ENCODE data around the gene FARSA. TPM values are rescaled to one million over a fixed set of nuclear protein-coding genes. Genes with fewer than 3 reads are reported as not detected.

Gene FARSA
- total and polyA plus RNA-seq, 2 of the 13 experiments (the other 11 are each of a cell fraction or from before 2014, with no cell fraction given) = 25.9 to 72.0 TPM

DNA sequence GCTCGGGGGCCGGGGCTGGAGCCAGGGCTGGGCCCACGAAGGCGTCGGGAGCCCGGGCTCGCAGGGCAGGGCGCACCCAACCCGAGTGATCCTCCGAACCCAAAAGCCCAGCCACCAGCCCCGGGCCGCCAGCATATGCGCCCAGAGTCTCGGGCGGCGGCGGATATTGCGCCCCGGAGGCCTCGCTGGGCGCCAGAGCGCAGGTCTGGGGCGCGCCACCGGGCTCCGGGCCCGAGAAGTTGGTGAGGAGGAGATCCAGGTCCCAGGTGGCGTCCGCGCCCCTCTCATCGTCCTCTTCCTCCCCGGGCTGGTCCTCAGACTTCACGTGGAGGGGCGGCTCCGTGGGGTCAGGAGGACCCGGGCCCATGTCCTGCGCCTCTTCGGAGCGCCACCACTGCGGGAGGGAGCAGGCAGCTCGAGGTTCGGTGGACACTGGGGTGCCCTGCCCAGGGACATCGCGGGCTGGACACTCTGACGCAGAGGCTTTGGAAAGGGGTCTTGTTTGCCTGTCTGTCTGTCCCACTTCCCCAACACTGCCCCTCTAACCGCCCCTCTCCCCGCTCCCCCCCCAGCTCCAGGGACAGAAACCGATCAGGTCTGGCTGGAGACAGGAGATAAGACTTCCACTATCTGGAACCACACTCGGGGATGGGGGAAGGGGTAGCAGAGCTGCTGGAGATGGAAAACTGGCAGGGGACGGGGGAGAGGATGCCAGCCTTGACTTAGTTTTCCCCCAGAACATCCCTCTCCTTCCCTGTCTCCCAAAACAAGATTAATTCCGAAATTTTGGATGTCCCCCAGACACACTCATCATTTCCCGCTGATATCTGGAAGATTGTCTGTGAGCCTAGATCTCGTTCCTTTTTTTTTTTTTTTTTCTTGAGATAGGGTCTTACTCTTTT, 47.5 kb downstream of the FARSA start:
- Histone ChIP-seq H3K27ac (ENCODE audit: extremely low read length, insufficient read depth, low read length) (no peak overlapping the region), H3K4me3 (replicated peaks in 1 of 3; ENCODE audit: insufficient read depth in 1 of 3, low read depth in 2 of 3, low read length in 3 of 3) (peak overlapping the region; percentile 48 to 69 (median 59); a peak in 5 of 6 replicates), H3K9me3 (ENCODE audit: low read length) (peaks cover 13% of the 10 kb centered on the region), H4K20me1 (ENCODE audit: insufficient read depth, low read length) (no peaks in the 10 kb centered on the region), H3K27me3 (ENCODE audit: control insufficient read depth in 1 of 2, insufficient read depth in 2 of 2, low read length in 2 of 2) (peaks cover 0 to 18% of the 10 kb centered on the region in 2 experiments; a peak in 3 of 5 replicates), H2AFZ (ENCODE audit: low read length) (no peak overlapping the region), H3K36me3 (replicated peaks in 1 of 2; ENCODE audit: control insufficient read depth in 1 of 2, insufficient read depth in 2 of 2, low read length in 2 of 2) (no peaks in the 10 kb centered on the region), H3K4me1 (ENCODE audit: insufficient read depth, low read length) (peaks cover 42% of the 10 kb centered on the region), H3K79me2 (ENCODE audit: insufficient read depth, low read length) (no peaks in the 10 kb centered on the region), H3K9ac (ENCODE audit: insufficient read depth, low read depth, low read length) (peak overlapping the region; percentile 22; the same call in 1 of the 2 replicates), H3K4me2 (ENCODE audit: low read depth, low read length) (peak overlapping the region; percentile 80)
- in situ Hi-C loops (cut with HindIII; ENCODE audit: extremely low pct_ligation_motif_present, low pct_unique_long_range_greater_than_20kb) = no loop called here
- 36% methylated on average over 12 of the region's 53 CpGs for WGBS (ENCODE audit: low lambda C conversion rate)
- no TSS peak for BruUV-seq (replicated peaks)
- ChIA-PET POLR2A (interaction anchor here (0.6 to 1.4 kb wide), 6 partner anchors 13 to 445 kb away, joined by 3 to 6 read pairs (median 3); no protein-coding TSS in a partner anchor), CTCF (ENCODE audit: low intra/inter-chr PET ratio, low total read pairs) (interaction anchor here (1.9 kb wide), 1 partner anchor 79 kb away, joined by 10 read pairs; no protein-coding TSS in a partner anchor)
- intact Hi-C loops (cut with micrococcal nuclease; ENCODE audit: unreplicated experiment) = loop anchor here (1.0 kb wide), 1 partner anchor 79 kb away; no protein-coding TSS in a partner anchor
- FAIRE-seq = no peak
- DNase-seq (ENCODE audit: low spot score) = no peak
- peak; percentile 18; the same call in 2 of the 3 replicates for ATAC-seq
- no peak for TF ChIP-seq ZNF253 (CRISPR knock-in tag; IDR thresholded peaks at IDR 0.05; ENCODE audit: borderline replicate concordance)
- TF ChIP-seq, protein P1, sequence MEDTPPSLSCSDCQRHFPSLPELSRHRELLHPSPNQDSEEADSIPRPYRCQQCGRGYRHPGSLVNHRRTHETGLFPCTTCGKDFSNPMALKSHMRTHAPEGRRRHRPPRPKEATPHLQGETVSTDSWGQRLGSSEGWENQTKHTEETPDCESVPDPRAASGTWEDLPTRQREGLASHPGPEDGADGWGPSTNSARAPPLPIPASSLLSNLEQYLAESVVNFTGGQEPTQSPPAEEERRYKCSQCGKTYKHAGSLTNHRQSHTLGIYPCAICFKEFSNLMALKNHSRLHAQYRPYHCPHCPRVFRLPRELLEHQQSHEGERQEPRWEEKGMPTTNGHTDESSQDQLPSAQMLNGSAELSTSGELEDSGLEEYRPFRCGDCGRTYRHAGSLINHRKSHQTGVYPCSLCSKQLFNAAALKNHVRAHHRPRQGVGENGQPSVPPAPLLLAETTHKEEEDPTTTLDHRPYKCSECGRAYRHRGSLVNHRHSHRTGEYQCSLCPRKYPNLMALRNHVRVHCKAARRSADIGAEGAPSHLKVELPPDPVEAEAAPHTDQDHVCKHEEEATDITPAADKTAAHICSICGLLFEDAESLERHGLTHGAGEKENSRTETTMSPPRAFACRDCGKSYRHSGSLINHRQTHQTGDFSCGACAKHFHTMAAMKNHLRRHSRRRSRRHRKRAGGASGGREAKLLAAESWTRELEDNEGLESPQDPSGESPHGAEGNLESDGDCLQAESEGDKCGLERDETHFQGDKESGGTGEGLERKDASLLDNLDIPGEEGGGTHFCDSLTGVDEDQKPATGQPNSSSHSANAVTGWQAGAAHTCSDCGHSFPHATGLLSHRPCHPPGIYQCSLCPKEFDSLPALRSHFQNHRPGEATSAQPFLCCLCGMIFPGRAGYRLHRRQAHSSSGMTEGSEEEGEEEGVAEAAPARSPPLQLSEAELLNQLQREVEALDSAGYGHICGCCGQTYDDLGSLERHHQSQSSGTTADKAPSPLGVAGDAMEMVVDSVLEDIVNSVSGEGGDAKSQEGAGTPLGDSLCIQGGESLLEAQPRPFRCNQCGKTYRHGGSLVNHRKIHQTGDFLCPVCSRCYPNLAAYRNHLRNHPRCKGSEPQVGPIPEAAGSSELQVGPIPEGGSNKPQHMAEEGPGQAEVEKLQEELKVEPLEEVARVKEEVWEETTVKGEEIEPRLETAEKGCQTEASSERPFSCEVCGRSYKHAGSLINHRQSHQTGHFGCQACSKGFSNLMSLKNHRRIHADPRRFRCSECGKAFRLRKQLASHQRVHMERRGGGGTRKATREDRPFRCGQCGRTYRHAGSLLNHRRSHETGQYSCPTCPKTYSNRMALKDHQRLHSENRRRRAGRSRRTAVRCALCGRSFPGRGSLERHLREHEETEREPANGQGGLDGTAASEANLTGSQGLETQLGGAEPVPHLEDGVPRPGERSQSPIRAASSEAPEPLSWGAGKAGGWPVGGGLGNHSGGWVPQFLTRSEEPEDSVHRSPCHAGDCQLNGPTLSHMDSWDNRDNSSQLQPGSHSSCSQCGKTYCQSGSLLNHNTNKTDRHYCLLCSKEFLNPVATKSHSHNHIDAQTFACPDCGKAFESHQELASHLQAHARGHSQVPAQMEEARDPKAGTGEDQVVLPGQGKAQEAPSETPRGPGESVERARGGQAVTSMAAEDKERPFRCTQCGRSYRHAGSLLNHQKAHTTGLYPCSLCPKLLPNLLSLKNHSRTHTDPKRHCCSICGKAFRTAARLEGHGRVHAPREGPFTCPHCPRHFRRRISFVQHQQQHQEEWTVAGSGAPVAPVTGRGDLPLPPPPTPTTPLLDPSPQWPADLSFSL (CRISPR knock-in tag; IDR thresholded peaks at IDR 0.05) = no peak
- 0 out of 2 replicates have a peak, but pooled peaks have one; percentile 6 for TF ChIP-seq SP4 (CRISPR knock-in tag; IDR thresholded peaks at IDR 0.05)
- TF ChIP-seq AGO1 (IDR thresholded peaks at IDR 0.05; ENCODE audit: low read depth, low read length, poor library complexity, severe bottlenecking) = no peak
- TF ChIP-seq, protein P2, sequence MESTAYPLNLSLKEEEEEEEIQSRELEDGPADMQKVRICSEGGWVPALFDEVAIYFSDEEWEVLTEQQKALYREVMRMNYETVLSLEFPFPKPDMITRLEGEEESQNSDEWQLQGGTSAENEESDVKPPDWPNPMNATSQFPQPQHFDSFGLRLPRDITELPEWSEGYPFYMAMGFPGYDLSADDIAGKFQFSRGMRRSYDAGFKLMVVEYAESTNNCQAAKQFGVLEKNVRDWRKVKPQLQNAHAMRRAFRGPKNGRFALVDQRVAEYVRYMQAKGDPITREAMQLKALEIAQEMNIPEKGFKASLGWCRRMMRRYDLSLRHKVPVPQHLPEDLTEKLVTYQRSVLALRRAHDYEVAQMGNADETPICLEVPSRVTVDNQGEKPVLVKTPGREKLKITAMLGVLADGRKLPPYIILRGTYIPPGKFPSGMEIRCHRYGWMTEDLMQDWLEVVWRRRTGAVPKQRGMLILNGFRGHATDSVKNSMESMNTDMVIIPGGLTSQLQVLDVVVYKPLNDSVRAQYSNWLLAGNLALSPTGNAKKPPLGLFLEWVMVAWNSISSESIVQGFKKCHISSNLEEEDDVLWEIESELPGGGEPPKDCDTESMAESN (CRISPR knock-in tag; conservative IDR thresholded peaks at IDR 0.05) = no peak
- TF ChIP-seq, protein P3, sequence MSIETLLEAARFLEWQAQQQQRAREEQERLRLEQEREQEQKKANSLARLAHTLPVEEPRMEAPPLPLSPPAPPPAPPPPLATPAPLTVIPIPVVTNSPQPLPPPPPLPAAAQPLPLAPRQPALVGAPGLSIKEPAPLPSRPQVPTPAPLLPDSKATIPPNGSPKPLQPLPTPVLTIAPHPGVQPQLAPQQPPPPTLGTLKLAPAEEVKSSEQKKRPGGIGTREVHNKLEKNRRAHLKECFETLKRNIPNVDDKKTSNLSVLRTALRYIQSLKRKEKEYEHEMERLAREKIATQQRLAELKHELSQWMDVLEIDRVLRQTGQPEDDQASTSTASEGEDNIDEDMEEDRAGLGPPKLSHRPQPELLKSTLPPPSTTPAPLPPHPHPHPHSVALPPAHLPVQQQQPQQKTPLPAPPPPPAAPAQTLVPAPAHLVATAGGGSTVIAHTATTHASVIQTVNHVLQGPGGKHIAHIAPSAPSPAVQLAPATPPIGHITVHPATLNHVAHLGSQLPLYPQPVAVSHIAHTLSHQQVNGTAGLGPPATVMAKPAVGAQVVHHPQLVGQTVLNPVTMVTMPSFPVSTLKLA (IDR thresholded peaks at IDR 0.05) = no peak
- TF ChIP-seq, protein P4, sequence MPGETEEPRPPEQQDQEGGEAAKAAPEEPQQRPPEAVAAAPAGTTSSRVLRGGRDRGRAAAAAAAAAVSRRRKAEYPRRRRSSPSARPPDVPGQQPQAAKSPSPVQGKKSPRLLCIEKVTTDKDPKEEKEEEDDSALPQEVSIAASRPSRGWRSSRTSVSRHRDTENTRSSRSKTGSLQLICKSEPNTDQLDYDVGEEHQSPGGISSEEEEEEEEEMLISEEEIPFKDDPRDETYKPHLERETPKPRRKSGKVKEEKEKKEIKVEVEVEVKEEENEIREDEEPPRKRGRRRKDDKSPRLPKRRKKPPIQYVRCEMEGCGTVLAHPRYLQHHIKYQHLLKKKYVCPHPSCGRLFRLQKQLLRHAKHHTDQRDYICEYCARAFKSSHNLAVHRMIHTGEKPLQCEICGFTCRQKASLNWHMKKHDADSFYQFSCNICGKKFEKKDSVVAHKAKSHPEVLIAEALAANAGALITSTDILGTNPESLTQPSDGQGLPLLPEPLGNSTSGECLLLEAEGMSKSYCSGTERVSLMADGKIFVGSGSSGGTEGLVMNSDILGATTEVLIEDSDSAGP (CRISPR knock-in tag; IDR thresholded peaks at IDR 0.05; ENCODE audit: borderline replicate concordance) = peak; percentile 53; the same call in 1 of the 2 replicates

Data from HepG2 (cell line).